ENCODE data around the gene ELMOD2.

The ELMOD2 gene

GRCh38 chr4:140584439-140584838 lies 60.5 kb downstream of the ELMOD2 start:
- no peak for DNase-seq

- peak; percentile 3 for DNase-seq
Measured at GRCh38 chr4:140595065-140595464, 71.1 kb downstream of the ELMOD2 start.

GRCh38 chr4:140600408-140600807 lies 76.4 kb downstream of the ELMOD2 start:
- DNase-seq = no peak

GRCh38 chr4:140602714-140603113 lies 78.7 kb downstream of the ELMOD2 start:
- DNase-seq = no peak

- DNase-seq = no peak
Measured at GRCh38 chr4:140603286-140603685, 79.3 kb downstream of the ELMOD2 start.

Measured in CD4-positive, alpha-beta T cell treated with Interleukin-10 for 1 hour (primary cell).